ENCODE measurements around the gene CARS2. TPM values are rescaled to one million over a fixed set of nuclear protein-coding genes. Genes with fewer than 3 reads are reported as not detected.

The CARS2 gene
- total RNA-seq, 1 donor, result 161 TPM

GRCh38 chr13:110629735-110630134 lies 76.2 kb downstream of the CARS2 start:
- no peaks in the 10 kb centered on the region for H3K27me3 ChIP-seq (ENCODE audit: insufficient read depth, low read length)
- H3K4me1 ChIP-seq (ENCODE audit: insufficient read depth, low read length), result peaks cover 9% of the 10 kb centered on the region
- no peak overlapping the region for H3K27ac ChIP-seq (ENCODE audit: low read depth, low read length)
- H3K4me2 ChIP-seq (ENCODE audit: insufficient read depth, low read length), result no peak overlapping the region
- DNase-seq (ENCODE audit: insufficient read length, low spot score, missing footprints), result no peak
- no peaks in the 10 kb centered on the region for H3K9me3 ChIP-seq (ENCODE audit: low read depth, low read length)
- no peak overlapping the region for H3K4me3 ChIP-seq (ENCODE audit: insufficient read depth, low read length)
- no peak for TF ChIP-seq CTCF (IDR thresholded peaks at IDR 0.05; ENCODE audit: extremely low read depth, low read depth, low read length)
- H4K20me1 ChIP-seq (ENCODE audit: insufficient read depth, low read length), result peaks cover 59% of the 10 kb centered on the region
- no peak overlapping the region for H2AFZ ChIP-seq (ENCODE audit: low read length)
- peaks cover 40% of the 10 kb centered on the region for H3K36me3 ChIP-seq (ENCODE audit: insufficient read depth, low read length)
- peaks cover 86% of the 10 kb centered on the region for H3K79me2 ChIP-seq (ENCODE audit: insufficient read depth, low read length)

- no peak overlapping the region for H3K4me2 ChIP-seq (ENCODE audit: insufficient read depth, low read length)
- H3K27me3 ChIP-seq (ENCODE audit: insufficient read depth, low read length), result no peaks in the 10 kb centered on the region
- TF ChIP-seq CTCF (IDR thresholded peaks at IDR 0.05; ENCODE audit: extremely low read depth, low read depth, low read length), result no peak
- peaks cover 3% of the 10 kb centered on the region for H3K4me1 ChIP-seq (ENCODE audit: insufficient read depth, low read length)
- no peak overlapping the region for H3K4me3 ChIP-seq (ENCODE audit: insufficient read depth, low read length)
- peaks cover 86% of the 10 kb centered on the region for H3K79me2 ChIP-seq (ENCODE audit: insufficient read depth, low read length)
- no peak for DNase-seq (ENCODE audit: insufficient read length, low spot score, missing footprints)
- no peaks in the 10 kb centered on the region for H3K9me3 ChIP-seq (ENCODE audit: low read depth, low read length)
- H4K20me1 ChIP-seq (ENCODE audit: insufficient read depth, low read length), result peaks cover 56% of the 10 kb centered on the region
- H2AFZ ChIP-seq (ENCODE audit: low read length), result no peak overlapping the region
- peaks cover 39% of the 10 kb centered on the region for H3K36me3 ChIP-seq (ENCODE audit: insufficient read depth, low read length)
- no peak overlapping the region for H3K27ac ChIP-seq (ENCODE audit: low read depth, low read length)
These were observed 76.8 kb downstream of the CARS2 start for GRCh38 chr13:110628952-110629701.

- H3K9me3 ChIP-seq (ENCODE audit: low read depth, low read length), result no peaks in the 10 kb centered on the region
- H3K79me2 ChIP-seq (ENCODE audit: insufficient read depth, low read length), result peaks cover 86% of the 10 kb centered on the region
- peak; percentile 60 for DNase-seq (ENCODE audit: insufficient read length, low spot score, missing footprints)
- peaks cover 34% of the 10 kb centered on the region for H3K36me3 ChIP-seq (ENCODE audit: insufficient read depth, low read length)
- peaks cover 55% of the 10 kb centered on the region for H4K20me1 ChIP-seq (ENCODE audit: insufficient read depth, low read length)
- H3K4me1 ChIP-seq (ENCODE audit: insufficient read depth, low read length), result no peaks in the 10 kb centered on the region
- no peak overlapping the region for H3K4me2 ChIP-seq (ENCODE audit: insufficient read depth, low read length)
- no peak overlapping the region for H3K4me3 ChIP-seq (ENCODE audit: insufficient read depth, low read length)
- H3K27me3 ChIP-seq (ENCODE audit: insufficient read depth, low read length), result no peaks in the 10 kb centered on the region
- H3K27ac ChIP-seq (ENCODE audit: low read depth, low read length), result no peak overlapping the region
- no peak for TF ChIP-seq CTCF (IDR thresholded peaks at IDR 0.05; ENCODE audit: extremely low read depth, low read depth, low read length)
- no peak overlapping the region for H2AFZ ChIP-seq (ENCODE audit: low read length)
These were observed 77.5 kb downstream of the CARS2 start for GRCh38 chr13:110628477-110628793.

GRCh38 chr13:110627761-110628476 lies 78.0 kb downstream of the CARS2 start:
- Histone ChIP-seq H3K79me2 (ENCODE audit: insufficient read depth, low read length) (peaks cover 91% of the 10 kb centered on the region), H3K9me3 (ENCODE audit: low read depth, low read length) (no peaks in the 10 kb centered on the region), H2AFZ (ENCODE audit: low read length) (no peak overlapping the region), H3K27ac (ENCODE audit: low read depth, low read length) (no peak overlapping the region), H3K36me3 (ENCODE audit: insufficient read depth, low read length) (peaks cover 39% of the 10 kb centered on the region), H3K4me1 (ENCODE audit: insufficient read depth, low read length) (no peaks in the 10 kb centered on the region), H4K20me1 (ENCODE audit: insufficient read depth, low read length) (peaks cover 60% of the 10 kb centered on the region), H3K27me3 (ENCODE audit: insufficient read depth, low read length) (no peaks in the 10 kb centered on the region), H3K4me3 (ENCODE audit: insufficient read depth, low read length) (no peak overlapping the region), H3K4me2 (ENCODE audit: insufficient read depth, low read length) (no peak overlapping the region)
- no peak for DNase-seq (ENCODE audit: insufficient read length, low spot score, missing footprints)
- TF ChIP-seq CTCF (IDR thresholded peaks at IDR 0.05; ENCODE audit: extremely low read depth, low read depth, low read length), result no peak

All from osteoblast (primary cell).